Measurements from ENCODE around the gene GALK1.

Gene GALK1

GRCh38 chr17:75783069-75783783, 18.2 kb upstream of the GALK1 start:
- peak overlapping the region; percentile 14 for H3K4me3 ChIP-seq (ENCODE audit: low read depth, low read length)

GRCh38 chr17:75779987-75780889, 15.2 kb upstream of the GALK1 start:
- H3K4me3 ChIP-seq (ENCODE audit: low read depth, low read length), result no peak overlapping the region; the same call in 1 of the 2 replicates

More at GRCh38 chr17:75783069-75783783, 18.2 kb upstream of the GALK1 start:
- peak; percentile 48; the same call in 1 of the 2 replicates for TF ChIP-seq CTCF (IDR thresholded peaks at IDR 0.05; ENCODE audit: low read depth, low read length)

GRCh38 chr17:75779250-75779986, 14.4 kb upstream of the GALK1 start:
- peak overlapping the region; percentile 93 for H3K4me3 ChIP-seq (ENCODE audit: low read depth, low read length)
- no peak for TF ChIP-seq CTCF (IDR thresholded peaks at IDR 0.05; ENCODE audit: low read depth, low read length)

More at GRCh38 chr17:75779987-75780889, 15.2 kb upstream of the GALK1 start:
- TF ChIP-seq CTCF (IDR thresholded peaks at IDR 0.05; ENCODE audit: low read depth, low read length), result no peak

- peak overlapping the region; percentile 93 for H3K4me3 ChIP-seq (ENCODE audit: low read depth, low read length)
- peak; percentile 41; the same call in 1 of the 2 replicates for TF ChIP-seq CTCF (IDR thresholded peaks at IDR 0.05; ENCODE audit: low read depth, low read length)
Measured at GRCh38 chr17:75778861-75779249, 13.9 kb upstream of the GALK1 start.

- H3K4me3 ChIP-seq (ENCODE audit: low read depth, low read length), result peak overlapping the region; percentile 93
Measured at GRCh38 chr17:75778066-75778860, 13.3 kb upstream of the GALK1 start.

GRCh38 chr17:75777296-75777922, 12.4 kb upstream of the GALK1 start:
- peak overlapping the region; percentile 93 for H3K4me3 ChIP-seq (ENCODE audit: low read depth, low read length)
- no peak for TF ChIP-seq CTCF (IDR thresholded peaks at IDR 0.05; ENCODE audit: low read depth, low read length)
